Ovary (tissue), 9 donors: Measurements from ENCODE around the gene IL17REL. TPM values are rescaled to one million over a fixed set of nuclear protein-coding genes. Genes with fewer than 3 reads are reported as not detected.

Experiments
- DNase-seq, 5 donors: peaks; one replicate each; pipeline ENCODE4 v3.0.0-alpha.2; 2019 to 2020
- H3K27ac ChIP-seq, 2 donors: fragments of 200-600 bp; one replicate each; pipeline versions ENCODE4 v1.5.1 to v1.8.0; 2019 to 2022
- H3K27me3 ChIP-seq: fragments of 200-600 bp; one replicate; pipeline ENCODE4 v1.8.0; 2022
- H3K36me3 ChIP-seq: fragments of 200-600 bp; sonication (generic); one replicate; pipeline ENCODE4 v1.5.1; 2019
- H3K4me1 ChIP-seq: one replicate; pipeline ENCODE4 v1.8.1; 2013; ENCODE audit warnings: mild to moderate bottlenecking, moderate library complexity; ENCODE audit not compliant: insufficient read depth
- H3K4me3 ChIP-seq: fragments of 200-600 bp; sonication (generic); one replicate; pipeline ENCODE4 v1.5.1; 2017
- H3K9me3 ChIP-seq, 2 donors: fragments of 200-600 bp in 1 of 2; sonication (generic) in 1 of 2; one replicate each; pipeline versions ENCODE4 v1.5.1 to v1.8.1; 2013 to 2019; ENCODE audit warnings: mild to moderate bottlenecking in 1 of 2, moderate library complexity in 1 of 2
- EP300 ChIP-seq: sonication (generic); formaldehyde crosslinking; IDR thresholded peaks from one replicate; pipeline ENCODE4 v1.6.1; 2017; ENCODE audit warnings: antibody characterized with exemption
- POLR2A ChIP-seq: fragments of 450-650 bp; IDR thresholded peaks from one replicate; pipeline ENCODE4 v1.6.1; 2017; ENCODE audit warnings: antibody characterized with exemption, mild to moderate bottlenecking, moderate library complexity
- WGBS, 3 donors: extraction: QIAGEN DNeasy Blood & Tissue Kit in 1 of 3; methylation state at CpG; one replicate each; pipeline versions ENCODE4 v1.1.5 to v1.1.7; 2013 to 2017; 5-methylcytosine and 5-hydroxymethylcytosine counted together
- intact Hi-C, 4 donors: fragments of 100-400 bp; cut with DNase I; formaldehyde crosslinking; loops; one replicate each; pipeline versions ENCODE4 v1.11.0 to v1.15.1; 2022 to 2023
- polyA plus RNA-seq, 2 donors: library from polyadenylated mRNA; stranded (reverse); fragments of 200-250 nt in 1 of 2; fragments of 350-450 nt in 1 of 2; fragmentation: Illumina TruSeq in 1 of 2; extraction: RNeasy Lipid Tissue Mini Kit (QIAGEN cat#74804) in 1 of 2; gene quantifications; one replicate each; pipeline ENCODE4 v1.2.3, GENCODE V29; 2013 to 2014
- total RNA-seq, 7 donors: library from RNA; depleted of rRNA in 2 of 7; stranded (reverse); fragments of >200 nt in 2 of 7; fragmentation: NEBNext Ultra II Directional in 3 of 7; extraction: Animal tissue kit (Norgen Biotek cat#: 25700) in 3 of 7; gene quantifications; one replicate each; pipeline versions ENCODE4 v1.1.0 to v1.2.4, GENCODE V29; 2016 to 2023
- TF ChIP-seq, protein P1 (sequence below), 3 donors: fragments of 450-650 bp in 2 of 3; fragments of 200-600 bp in 1 of 3; IDR thresholded peaks; one replicate each; pipeline versions ENCODE4 v1.5.1 to v1.8.0; 2016 to 2022; ENCODE audit warnings: antibody characterized with exemption in 3 of 3, mild to moderate bottlenecking in 1 of 3
- donor health status: DM: no; HTN: no; CAD: no; lungs with moderate emphysema.
- donor health status: DM: no; HTN: no; CAD: no.
- donor health status: Bipolar disorder and iron deficiency.
- donor health status: DM: yes; HTN: yes; CAD: no.
- donor health status: DM: no; HTN: no; CAD: no.
- donor health status: DM: yes; HTN: yes; CAD: no.

IL17REL gene
- total and polyA plus RNA-seq, 9 donors = 0.05 to 0.18 (median 0.10) TPM; not detected in 5

DNA sequence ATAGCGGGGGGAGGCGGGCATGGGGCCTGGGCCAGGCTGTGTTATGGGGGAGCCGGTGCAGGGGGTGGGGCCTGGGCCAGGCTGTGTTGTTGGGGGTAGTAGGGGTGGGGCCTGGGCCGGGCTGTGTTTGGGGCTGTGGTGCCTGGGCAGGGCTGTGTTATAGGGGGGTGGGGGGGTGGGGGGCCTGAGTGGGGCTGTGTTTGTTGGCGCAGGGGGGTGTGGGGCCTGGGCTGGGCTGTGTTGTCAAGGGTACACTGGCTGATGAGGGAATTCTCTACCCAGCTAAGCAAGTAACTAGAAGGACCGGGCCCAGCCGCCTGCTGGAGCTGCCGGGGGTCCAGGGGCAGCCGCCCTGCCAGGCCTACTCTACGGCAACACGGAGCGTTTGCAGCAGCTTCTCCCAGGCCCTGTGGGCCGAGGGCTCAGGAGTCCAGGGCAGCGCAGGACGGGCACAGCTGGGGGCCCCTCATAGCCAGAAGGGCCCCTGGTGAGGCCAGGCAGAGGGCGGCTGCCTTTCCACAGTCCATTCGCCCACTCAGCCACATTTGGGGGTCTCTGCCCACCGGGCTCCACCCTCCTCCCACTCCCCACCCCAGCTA lies 62.1 kb downstream of the IL17REL start:
- intact Hi-C loops = loop anchor here in 1 of 4 donors (10.0 kb wide), 1 partner anchor 244 kb away; no protein-coding TSS in a partner anchor
- H3K4me3 ChIP-seq = no peak overlapping the region
- peaks cover 6% of the 10 kb centered on the region for H3K4me1 ChIP-seq
- DNase-seq = no peak
- TF ChIP-seq POLR2A = no peak
- no peak for TF ChIP-seq EP300
- TF ChIP-seq, protein P1, sequence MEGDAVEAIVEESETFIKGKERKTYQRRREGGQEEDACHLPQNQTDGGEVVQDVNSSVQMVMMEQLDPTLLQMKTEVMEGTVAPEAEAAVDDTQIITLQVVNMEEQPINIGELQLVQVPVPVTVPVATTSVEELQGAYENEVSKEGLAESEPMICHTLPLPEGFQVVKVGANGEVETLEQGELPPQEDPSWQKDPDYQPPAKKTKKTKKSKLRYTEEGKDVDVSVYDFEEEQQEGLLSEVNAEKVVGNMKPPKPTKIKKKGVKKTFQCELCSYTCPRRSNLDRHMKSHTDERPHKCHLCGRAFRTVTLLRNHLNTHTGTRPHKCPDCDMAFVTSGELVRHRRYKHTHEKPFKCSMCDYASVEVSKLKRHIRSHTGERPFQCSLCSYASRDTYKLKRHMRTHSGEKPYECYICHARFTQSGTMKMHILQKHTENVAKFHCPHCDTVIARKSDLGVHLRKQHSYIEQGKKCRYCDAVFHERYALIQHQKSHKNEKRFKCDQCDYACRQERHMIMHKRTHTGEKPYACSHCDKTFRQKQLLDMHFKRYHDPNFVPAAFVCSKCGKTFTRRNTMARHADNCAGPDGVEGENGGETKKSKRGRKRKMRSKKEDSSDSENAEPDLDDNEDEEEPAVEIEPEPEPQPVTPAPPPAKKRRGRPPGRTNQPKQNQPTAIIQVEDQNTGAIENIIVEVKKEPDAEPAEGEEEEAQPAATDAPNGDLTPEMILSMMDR (IDR thresholded peaks at IDR 0.05) = no peak
- H3K9me3 ChIP-seq = no peaks in the 10 kb centered on the region
- no peaks in the 10 kb centered on the region for H3K36me3 ChIP-seq
- WGBS, 3 donors = 82 to 89% (median 88%) methylated on average over 15 to 18 of the region's 18 CpGs
- H3K27ac ChIP-seq = no peak overlapping the region
- H3K27me3 ChIP-seq = no peaks in the 10 kb centered on the region

DNA sequence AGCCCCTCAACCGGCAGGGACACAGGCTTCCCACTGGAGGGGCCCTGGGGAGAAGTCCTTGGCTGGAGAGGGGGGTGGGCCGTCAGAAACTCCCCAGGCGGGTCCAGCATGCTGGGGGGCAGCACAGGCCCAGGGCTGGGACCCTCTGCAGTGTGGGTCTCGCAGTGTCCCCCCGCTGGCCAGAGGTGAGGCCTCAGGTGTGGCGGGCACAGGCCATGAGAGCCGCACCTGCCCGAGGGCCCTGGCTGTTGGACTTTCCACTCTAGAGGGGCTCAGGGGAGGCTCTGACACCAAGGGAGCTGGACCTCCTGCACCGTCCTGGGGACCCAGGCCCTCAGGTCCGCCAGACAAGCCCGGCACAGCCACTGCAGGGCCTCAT lies 62.7 kb downstream of the IL17REL start:
- H3K4me1 ChIP-seq = peaks cover 6% of the 10 kb centered on the region

DNA sequence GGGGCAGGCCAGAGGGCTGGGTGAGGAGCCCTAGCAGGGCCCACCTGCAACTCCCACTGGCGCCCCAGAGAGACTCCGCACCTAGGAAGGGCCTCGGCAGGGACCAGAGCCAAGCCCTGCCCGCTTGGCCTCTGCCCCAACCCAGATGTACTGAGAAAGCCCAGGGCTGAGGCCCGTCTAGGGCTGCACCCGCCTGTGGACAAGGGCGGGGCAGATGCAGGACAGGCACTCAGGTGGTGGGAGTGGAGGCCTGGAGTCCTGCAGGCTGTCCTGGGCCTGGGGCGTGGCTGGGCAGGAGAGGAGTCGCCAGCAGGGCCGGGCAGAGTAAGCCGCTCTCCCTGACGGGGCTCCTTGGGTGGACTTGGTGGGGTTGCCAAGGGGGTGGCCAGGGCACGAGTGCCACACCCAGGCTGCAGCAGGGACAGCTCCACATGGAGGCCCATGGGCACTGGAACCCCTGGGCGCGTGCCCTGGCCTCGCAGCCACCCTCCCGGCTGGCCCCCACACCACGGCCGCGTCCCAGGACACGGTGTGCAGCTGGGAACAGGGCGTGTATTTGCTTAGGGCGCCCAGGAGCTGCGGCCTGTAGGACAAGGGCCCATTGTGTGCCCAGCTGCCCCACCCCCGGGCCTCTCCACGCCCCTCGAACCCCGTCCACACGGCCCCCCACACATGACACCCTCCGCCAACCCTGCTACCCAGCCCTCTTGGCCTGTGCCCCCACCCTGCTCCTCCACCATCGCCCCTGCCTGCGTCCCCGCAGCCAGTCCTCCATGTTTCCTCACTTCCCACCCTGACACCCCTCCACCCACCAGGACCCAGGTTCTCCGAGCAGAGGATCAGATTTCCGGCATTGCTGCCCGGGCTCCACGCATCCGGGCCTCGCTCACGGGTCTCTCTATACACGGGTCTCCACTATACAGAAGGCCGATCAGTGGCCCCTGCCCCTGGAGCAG lies 63.3 kb downstream of the IL17REL start:
- intact Hi-C loops = no loop called here
- TF ChIP-seq EP300 (no peak), POLR2A (no peak)
- TF ChIP-seq, protein P1 (IDR thresholded peaks at IDR 0.05) = no peak

More for the DNA sequence above, 62.7 kb downstream of the IL17REL start:
- no peak overlapping the region for H3K27ac ChIP-seq
- no peaks in the 10 kb centered on the region for H3K9me3 ChIP-seq
- WGBS, 3 donors = 92 to 97% (median 94%) methylated on average over 9 to 11 of the region's 11 CpGs
- TF ChIP-seq POLR2A (no peak), EP300 (no peak)
- TF ChIP-seq, protein P1 (IDR thresholded peaks at IDR 0.05) = no peak
- H3K36me3 ChIP-seq = no peaks in the 10 kb centered on the region
- DNase-seq = no peak
- no peaks in the 10 kb centered on the region for H3K27me3 ChIP-seq
- no peak overlapping the region for H3K4me3 ChIP-seq
- intact Hi-C loops = loop anchor here in 1 of 4 donors (10.0 kb wide), 1 partner anchor 245 kb away; no protein-coding TSS in a partner anchor

DNA sequence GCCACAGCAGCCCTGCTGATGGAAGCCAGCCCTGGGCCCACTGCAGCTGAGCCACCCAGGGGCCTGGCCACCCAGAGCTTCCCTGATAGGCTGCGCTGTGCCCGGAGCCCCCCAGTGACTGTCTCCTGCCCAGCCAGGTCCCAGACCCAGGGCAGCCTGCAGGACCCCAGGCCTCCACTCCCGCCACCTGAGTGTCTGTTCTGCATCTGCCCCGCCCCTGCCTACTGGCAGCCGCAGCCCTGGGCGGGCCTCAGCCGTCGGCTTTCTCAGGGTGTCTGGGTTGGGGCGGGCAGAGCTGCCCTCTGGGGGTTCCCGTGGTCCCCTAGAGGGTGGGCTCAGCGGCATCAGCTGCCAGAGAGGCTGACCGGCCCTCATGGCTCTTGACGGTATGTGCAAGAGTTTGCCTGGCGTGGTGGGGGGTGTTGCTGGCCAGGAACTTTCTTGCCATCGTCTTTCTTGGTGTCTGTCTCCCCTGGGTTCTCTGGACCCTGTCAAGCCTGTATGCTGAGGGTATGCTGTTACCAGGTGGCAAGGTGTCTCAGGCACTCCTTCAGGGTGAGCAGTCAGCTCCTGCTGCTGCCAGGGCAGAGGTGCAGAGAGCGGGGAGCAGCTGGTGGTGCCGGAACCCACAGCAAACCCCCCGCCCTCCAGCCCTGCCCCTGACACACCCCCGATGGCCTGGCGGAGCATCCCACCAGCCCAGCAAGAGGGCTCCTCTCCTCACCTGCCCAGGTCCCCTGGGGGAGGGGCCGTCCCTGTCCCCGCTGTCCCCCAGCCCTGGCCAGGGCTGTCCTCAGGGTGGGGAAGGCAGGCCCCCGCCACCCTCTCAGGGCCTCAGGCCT lies 64.2 kb downstream of the IL17REL start:
- no peak overlapping the region for H3K27ac ChIP-seq
- H3K27me3 ChIP-seq = no peaks in the 10 kb centered on the region
- no peak overlapping the region for H3K4me3 ChIP-seq
- TF ChIP-seq, protein P1 (IDR thresholded peaks at IDR 0.05) = no peak
- TF ChIP-seq EP300 = no peak
- no peak for TF ChIP-seq POLR2A
- DNase-seq = no peak
- no peaks in the 10 kb centered on the region for H3K36me3 ChIP-seq
- no peaks in the 10 kb centered on the region for H3K9me3 ChIP-seq
- H3K4me1 ChIP-seq = peaks cover 6% of the 10 kb centered on the region
- intact Hi-C loops = no loop called here
- WGBS, 3 donors = 86 to 91% (median 91%) methylated on average over 18 to 23 of the region's 23 CpGs

More for the DNA sequence above, 63.3 kb downstream of the IL17REL start:
- no peak for DNase-seq
- 90 to 92% (median 90%) methylated on average over 36 to 42 of the region's 42 CpGs for WGBS, 3 donors
- Histone ChIP-seq H3K9me3 (no peaks in the 10 kb centered on the region), H3K27ac (no peak overlapping the region), H3K27me3 (no peaks in the 10 kb centered on the region), H3K4me1 (peaks cover 6% of the 10 kb centered on the region), H3K36me3 (no peaks in the 10 kb centered on the region), H3K4me3 (no peak overlapping the region)
